Tibial nerve (tissue), 4 donors: ENCODE results near the gene NCKAP1. TPM values are rescaled to one million over a fixed set of nuclear protein-coding genes. Genes with fewer than 3 reads are reported as not detected.

Experiments used
- DNase-seq, 2 donors: peaks; one replicate each; pipeline ENCODE4 v3.0.0-alpha.2; 2019; ENCODE audit warnings: low spot score in 2 of 2
- H3K27ac ChIP-seq, 4 donors: fragments of 200-600 bp; sonication (generic) in 3 of 4; one replicate each; pipeline ENCODE4 v1.5.1; 2017 to 2019; ENCODE audit warnings: mild to moderate bottlenecking in 1 of 4
- H3K27me3 ChIP-seq, 2 donors: fragments of 200-600 bp; sonication (generic) in 1 of 2; one replicate each; pipeline versions ENCODE4 v1.5.1 to v1.6.0; 2017 to 2019
- H3K36me3 ChIP-seq, 3 donors: fragments of 200-600 bp; sonication (generic); one replicate each; pipeline ENCODE4 v1.5.1; 2018 to 2019
- H3K4me1 ChIP-seq, 4 donors: fragments of 200-600 bp; sonication (generic) in 3 of 4; one replicate each; pipeline ENCODE4 v1.5.1; 2017 to 2019
- H3K4me3 ChIP-seq, 4 donors: fragments of 200-600 bp; sonication (generic) in 3 of 4; one replicate each; pipeline ENCODE4 v1.5.1; 2017 to 2019; ENCODE audit warnings: mild to moderate bottlenecking in 1 of 4, moderate library complexity in 1 of 4
- H3K9me3 ChIP-seq, 4 donors: fragments of 200-600 bp; sonication (generic) in 3 of 4; one replicate each; pipeline ENCODE4 v1.5.1; 2017 to 2019
- CTCF ChIP-seq, 5 experiments: fragments of 200-600 bp in 3 of 5; fragments of 450-650 bp in 2 of 5; sonication (generic) in 3 of 5; IDR thresholded peaks; one replicate each; pipeline ENCODE4 v1.5.1; 2016 to 2019; ENCODE audit warnings: antibody characterized with exemption in 5 of 5, mild to moderate bottlenecking in 3 of 5, moderate library complexity in 2 of 5
- EP300 ChIP-seq, 2 donors: sonication (generic); formaldehyde crosslinking; IDR thresholded peaks; one replicate each; pipeline ENCODE4 v1.6.1; 2017; ENCODE audit warnings: antibody characterized with exemption in 2 of 2, mild to moderate bottlenecking in 1 of 2
- POLR2A ChIP-seq, 2 donors: fragments of 450-650 bp; IDR thresholded peaks; one replicate each; pipeline ENCODE4 v1.6.1; 2017; ENCODE audit warnings: antibody characterized with exemption in 2 of 2, mild to moderate bottlenecking in 2 of 2, moderate library complexity in 2 of 2
- WGBS, 2 donors: methylation state at CpG; one replicate each; pipeline ENCODE4 v1.1.5; 2018; 5-methylcytosine and 5-hydroxymethylcytosine counted together
- total RNA-seq, 4 donors: library from RNA; depleted of rRNA; stranded (reverse); fragments of >200 nt; gene quantifications; one replicate each; pipeline ENCODE4 v1.1.0, GENCODE V29; 2016

Gene NCKAP1
- total RNA-seq, 4 donors from 2014 or later: 80.6 to 114 (median 85.6) TPM

GRCh38 chr2:183011743-183012142 lies 26.5 kb downstream of the NCKAP1 start:
- Histone ChIP-seq H3K4me1 (peaks cover 0 to 56% (median 0%) of the 10 kb centered on the region in 4 donors), H3K4me3 (no peak overlapping the region), H3K9me3 (no peaks in the 10 kb centered on the region), H3K27ac (no peak overlapping the region), H3K36me3 (no peaks in the 10 kb centered on the region), H3K27me3 (no peaks in the 10 kb centered on the region)
- 69 to 74% methylated on average over 2 of the region's 2 CpGs for WGBS, 2 donors
- no peak for DNase-seq
- TF ChIP-seq EP300 (IDR thresholded peaks at IDR 0.05) (no peak), CTCF (IDR thresholded peaks at IDR 0.05) (no peak), POLR2A (IDR thresholded peaks at IDR 0.05) (no peak)

- WGBS, 2 donors: 39 to 47% methylated on average over 5 of the region's 5 CpGs
- H3K9me3 ChIP-seq: no peaks in the 10 kb centered on the region
Observed at GRCh38 chr2:183010112-183010511, 28.1 kb downstream of the NCKAP1 start.

DNA sequence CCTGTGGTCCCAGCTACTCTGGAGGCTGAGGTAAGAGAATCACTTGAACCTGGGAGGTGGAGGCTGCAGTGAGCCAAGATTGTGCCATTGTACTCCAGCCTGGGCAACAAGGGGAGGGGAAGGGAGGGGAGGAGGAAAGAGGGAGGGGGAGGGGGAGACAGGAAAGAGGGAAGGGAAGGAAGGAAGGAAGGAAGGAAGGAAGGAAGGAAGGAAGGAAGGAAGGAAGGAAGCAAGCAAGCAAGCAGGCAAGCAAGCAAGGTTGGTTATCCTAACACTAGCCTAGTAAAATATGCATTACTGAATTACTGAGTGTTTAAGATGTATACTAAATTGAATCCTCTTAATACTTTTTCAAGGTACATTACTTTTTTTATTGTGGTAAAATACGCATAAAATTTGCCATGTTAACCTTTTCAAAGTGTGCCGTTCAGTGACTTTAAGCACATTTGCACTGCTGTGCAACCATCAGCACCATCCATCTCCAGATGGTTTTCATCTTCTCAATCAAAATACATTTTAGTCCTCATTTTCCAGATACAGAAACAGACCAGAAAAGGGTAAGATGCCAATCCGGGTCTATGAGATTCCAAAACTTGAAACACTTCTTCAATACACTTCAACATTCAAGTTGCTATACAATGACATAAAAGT lies 28.9 kb downstream of the NCKAP1 start:
- no peak overlapping the region for H3K27ac ChIP-seq
- H3K36me3 ChIP-seq: no peaks in the 10 kb centered on the region
- 77 to 85% methylated on average over 3 of the region's 3 CpGs for WGBS, 2 donors
- no peak for TF ChIP-seq POLR2A (IDR thresholded peaks at IDR 0.05)
- TF ChIP-seq CTCF (IDR thresholded peaks at IDR 0.05): no peak
- no peak for TF ChIP-seq EP300 (IDR thresholded peaks at IDR 0.05)
- no peak for DNase-seq
- H3K4me1 ChIP-seq: peaks cover 0 to 39% (median 0%) of the 10 kb centered on the region in 4 donors
- no peak overlapping the region for H3K4me3 ChIP-seq
- no peaks in the 10 kb centered on the region for H3K9me3 ChIP-seq
- no peaks in the 10 kb centered on the region for H3K27me3 ChIP-seq

More at GRCh38 chr2:183010112-183010511, 28.1 kb downstream of the NCKAP1 start:
- no peak for DNase-seq
- no peaks in the 10 kb centered on the region for H3K27me3 ChIP-seq
- peaks cover 0 to 47% (median 0%) of the 10 kb centered on the region in 4 donors for H3K4me1 ChIP-seq
- H3K27ac ChIP-seq: no peak overlapping the region
- H3K4me3 ChIP-seq: no peak overlapping the region
- no peaks in the 10 kb centered on the region for H3K36me3 ChIP-seq
- no peak for TF ChIP-seq EP300 (IDR thresholded peaks at IDR 0.05)

GRCh38 chr2:183001948-183002347 lies 36.3 kb downstream of the NCKAP1 start:
- no peaks in the 10 kb centered on the region for H3K27me3 ChIP-seq
- 83 to 87% methylated on average over 2 of the region's 2 CpGs for WGBS, 2 donors
- no peak overlapping the region for H3K27ac ChIP-seq
- no peak overlapping the region for H3K4me3 ChIP-seq
- no peak for DNase-seq
- H3K9me3 ChIP-seq: no peaks in the 10 kb centered on the region
- TF ChIP-seq POLR2A (IDR thresholded peaks at IDR 0.05): no peak
- TF ChIP-seq EP300 (IDR thresholded peaks at IDR 0.05): no peak
- no peak for TF ChIP-seq CTCF (IDR thresholded peaks at IDR 0.05)
- peaks cover 0 to 25% (median 9%) of the 10 kb centered on the region in 3 donors for H3K36me3 ChIP-seq
- peaks cover 0 to 14% (median 1%) of the 10 kb centered on the region in 4 donors for H3K4me1 ChIP-seq

DNA sequence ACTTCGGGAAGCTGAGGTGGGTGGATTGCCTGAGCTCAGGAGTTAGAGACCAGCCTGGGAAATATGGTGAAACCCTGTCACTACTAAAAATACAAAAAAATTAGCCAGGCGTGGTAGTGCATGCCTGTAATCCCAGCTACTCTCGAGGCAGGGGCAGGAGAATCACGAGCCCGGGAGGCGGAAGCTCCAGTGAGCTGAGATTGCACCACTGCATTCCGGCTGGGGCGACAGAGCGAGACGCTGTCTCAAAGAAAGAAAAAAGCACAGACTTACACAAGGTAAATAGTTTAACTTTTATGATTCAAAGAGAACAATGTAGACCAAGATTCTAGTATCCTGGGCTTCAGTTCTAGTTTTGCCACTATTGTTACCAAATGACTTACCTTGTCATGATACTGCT lies 37.4 kb downstream of the NCKAP1 start:
- H3K36me3 ChIP-seq: peaks cover 0 to 29% (median 9%) of the 10 kb centered on the region in 3 donors

More for the DNA sequence above, 37.4 kb downstream of the NCKAP1 start:
- Histone ChIP-seq H3K27me3 (no peaks in the 10 kb centered on the region), H3K27ac (no peak overlapping the region), H3K4me1 (peaks cover 0 to 14% (median 1%) of the 10 kb centered on the region in 4 donors), H3K4me3 (no peak overlapping the region), H3K9me3 (no peaks in the 10 kb centered on the region)
- no peak for DNase-seq
- WGBS, 2 donors: 93 to 95% methylated on average over 10 of the region's 10 CpGs
- no peak for TF ChIP-seq CTCF (IDR thresholded peaks at IDR 0.05)
- TF ChIP-seq EP300 (IDR thresholded peaks at IDR 0.05): no peak
- TF ChIP-seq POLR2A (IDR thresholded peaks at IDR 0.05): no peak
